ENCODE measurements around the gene CTTNBP2.

The CTTNBP2 gene

GRCh38 chr7:117674617-117675016, 198.6 kb downstream of the CTTNBP2 start:
- Histone ChIP-seq H3K9ac (ENCODE audit: low read length) (no peak overlapping the region), H2AFZ (ENCODE audit: low read length) (no peak overlapping the region)

GRCh38 chr7:117673839-117674238, 199.4 kb downstream of the CTTNBP2 start:
- no peaks in the 10 kb centered on the region for H3K27me3 ChIP-seq (replicated peaks; ENCODE audit: insufficient read depth, low read length)
- no peaks in the 10 kb centered on the region for H4K20me1 ChIP-seq (ENCODE audit: insufficient read depth, low read length)
- DNase-seq = peak; percentile 77
- no peaks in the 10 kb centered on the region for H3K4me1 ChIP-seq (ENCODE audit: low read length)
- H3K27ac ChIP-seq (ENCODE audit: low read length) = no peak overlapping the region
- H3F3A ChIP-seq (ENCODE audit: insufficient read depth, low read length) = no peaks in the 10 kb centered on the region
- no peaks in the 10 kb centered on the region for H3K36me3 ChIP-seq (replicated peaks; ENCODE audit: insufficient read depth, low read length)
- H3K9ac ChIP-seq (ENCODE audit: low read length) = no peak overlapping the region
- H3K9me2 ChIP-seq (replicated peaks; ENCODE audit: insufficient read depth, low read length) = no peaks in the 10 kb centered on the region
- TF ChIP-seq CTCF (IDR thresholded peaks at IDR 0.05; ENCODE audit: low read length) (peak; percentile 65), EZH2phosphoT487 (IDR thresholded peaks at IDR 0.05; ENCODE audit: low read length) (no peak)
- no peak overlapping the region for H2AFZ ChIP-seq (ENCODE audit: low read length)
- no peaks in the 10 kb centered on the region for H3K79me2 ChIP-seq (ENCODE audit: low read length)
- no peak overlapping the region for H3K4me2 ChIP-seq (ENCODE audit: low read depth, low read length)
- no peak overlapping the region for H3K4me3 ChIP-seq (ENCODE audit: low read length)
- no peaks in the 10 kb centered on the region for H3K9me3 ChIP-seq (replicated peaks; ENCODE audit: insufficient read depth, low read length)

More at GRCh38 chr7:117674617-117675016, 198.6 kb downstream of the CTTNBP2 start:
- Histone ChIP-seq H3K4me1 (ENCODE audit: low read length) (no peaks in the 10 kb centered on the region), H3K27ac (ENCODE audit: low read length) (no peak overlapping the region), H3K4me3 (ENCODE audit: low read length) (no peak overlapping the region), H3K9me3 (replicated peaks; ENCODE audit: insufficient read depth, low read length) (no peaks in the 10 kb centered on the region), H3K27me3 (replicated peaks; ENCODE audit: insufficient read depth, low read length) (no peaks in the 10 kb centered on the region), H3K79me2 (ENCODE audit: low read length) (no peaks in the 10 kb centered on the region), H3F3A (ENCODE audit: insufficient read depth, low read length) (no peaks in the 10 kb centered on the region), H3K36me3 (replicated peaks; ENCODE audit: insufficient read depth, low read length) (no peaks in the 10 kb centered on the region), H3K4me2 (ENCODE audit: low read depth, low read length) (no peak overlapping the region), H3K9me2 (replicated peaks; ENCODE audit: insufficient read depth, low read length) (no peaks in the 10 kb centered on the region), H4K20me1 (ENCODE audit: insufficient read depth, low read length) (no peaks in the 10 kb centered on the region)
- no peak for DNase-seq
- TF ChIP-seq EZH2phosphoT487 (IDR thresholded peaks at IDR 0.05; ENCODE audit: low read length) (no peak), EZH2 (optimal IDR thresholded peaks at IDR 0.05; ENCODE audit: low read depth, low read length) (no peak), CTCF (IDR thresholded peaks at IDR 0.05; ENCODE audit: low read length) (no peak)

- Histone ChIP-seq H4K20me1 (ENCODE audit: insufficient read depth, low read length) (no peaks in the 10 kb centered on the region), H3K4me2 (ENCODE audit: low read depth, low read length) (no peak overlapping the region), H3K4me3 (ENCODE audit: low read length) (no peak overlapping the region), H3K9me2 (replicated peaks; ENCODE audit: insufficient read depth, low read length) (no peaks in the 10 kb centered on the region), H2AFZ (ENCODE audit: low read length) (no peak overlapping the region), H3K4me1 (ENCODE audit: low read length) (no peaks in the 10 kb centered on the region), H3F3A (ENCODE audit: insufficient read depth, low read length) (no peaks in the 10 kb centered on the region), H3K9me3 (replicated peaks; ENCODE audit: insufficient read depth, low read length) (no peaks in the 10 kb centered on the region), H3K36me3 (replicated peaks; ENCODE audit: insufficient read depth, low read length) (no peaks in the 10 kb centered on the region), H3K79me2 (ENCODE audit: low read length) (no peaks in the 10 kb centered on the region), H3K9ac (ENCODE audit: low read length) (no peak overlapping the region), H3K27ac (ENCODE audit: low read length) (no peak overlapping the region), H3K27me3 (replicated peaks; ENCODE audit: insufficient read depth, low read length) (no peaks in the 10 kb centered on the region)
- no peak for DNase-seq
- TF ChIP-seq CTCF (IDR thresholded peaks at IDR 0.05; ENCODE audit: low read length) (no peak), EZH2 (optimal IDR thresholded peaks at IDR 0.05; ENCODE audit: low read depth, low read length) (no peak), EZH2phosphoT487 (IDR thresholded peaks at IDR 0.05; ENCODE audit: low read length) (no peak)
Measured at GRCh38 chr7:117673367-117673766, 199.9 kb downstream of the CTTNBP2 start.
